SU-DHL-6 (cell line): Measurements from ENCODE around the gene PTPN21.

Source experiments
- H2AFZ ChIP-seq: fragments of 200-600 bp; sonication (generic); 2 replicates; pipeline ENCODE4 v1.6.1; 2014; ENCODE audit warnings: low read depth, mild to moderate bottlenecking, moderate library complexity, mixed read lengths, antibody characterized with exemption, low read length; ENCODE audit not compliant: severe bottlenecking
- H3F3A ChIP-seq: fragments of 200-600 bp; shearing (Covaris generic); 2 replicates; pipeline ENCODE4 v1.6.0; 2016; ENCODE audit warnings: antibody characterized with exemption, mild to moderate bottlenecking; ENCODE audit not compliant: insufficient read depth
- H3K27ac ChIP-seq: fragments of 200-600 bp; sonication (generic); 2 replicates; pipeline ENCODE4 v1.5.1; 2016; ENCODE audit warnings: low read depth, mild to moderate bottlenecking, low read length, moderate library complexity, mixed read lengths
- H3K27me3 ChIP-seq: fragments of 200-600 bp; sonication (generic), shearing (Covaris generic); 2 replicates; pipeline ENCODE4 v1.6.0; 2014; ENCODE audit warnings: mild to moderate bottlenecking, low read length
- H3K36me3 ChIP-seq: fragments of 200-600 bp; sonication (generic); 2 replicates; pipeline ENCODE4 v1.6.1; 2014; ENCODE audit warnings: mild to moderate bottlenecking, low read length, mixed read lengths
- H3K4me2 ChIP-seq: fragments of 300-600, 200-600 bp; shearing (Covaris generic), sonication (generic); 2 replicates; pipeline ENCODE4 v1.6.0; 2014; ENCODE audit warnings: low read length, low read depth, mild to moderate bottlenecking; ENCODE audit not compliant: poor library complexity, severe bottlenecking
- H3K4me3 ChIP-seq: fragments of 200-600 bp; sonication (generic); 2 replicates; pipeline ENCODE4 v1.5.1; 2014; ENCODE audit warnings: antibody characterized with exemption, low read length, mild to moderate bottlenecking, mixed read lengths; ENCODE audit not compliant: insufficient read depth, poor library complexity, severe bottlenecking
- H3K79me2 ChIP-seq: fragments of 200-600 bp; sonication (generic); 2 replicates; pipeline ENCODE4 v1.6.1; 2014; ENCODE audit warnings: mild to moderate bottlenecking, low read length, moderate library complexity; ENCODE audit not compliant: insufficient read depth
- H3K9ac ChIP-seq: fragments of 200-600 bp; sonication (generic); 2 replicates; pipeline ENCODE4 v1.7.0; 2014; ENCODE audit warnings: mild to moderate bottlenecking, low read length
- H3K9me2 ChIP-seq: fragments of 200-600 bp; sonication (generic); replicated peaks from 2 replicates; pipeline ENCODE4 v1.6.1; 2014; ENCODE audit warnings: low read length; ENCODE audit not compliant: insufficient read depth
- H3K9me3 ChIP-seq: fragments of 200-600 bp; sonication (generic); 2 replicates; pipeline ENCODE4 v1.6.1; 2014; ENCODE audit warnings: low read length, mixed read lengths; ENCODE audit not compliant: insufficient read depth
- H4K20me1 ChIP-seq: fragments of 200-600 bp; sonication (generic); 2 replicates; pipeline ENCODE4 v1.6.1; 2014; ENCODE audit warnings: low read depth, mild to moderate bottlenecking, antibody characterized with exemption, low read length, moderate library complexity, mixed read lengths
- EZH2phosphoT487 ChIP-seq: fragments of 200-600 bp; sonication (generic), shearing (Covaris generic); conservative IDR thresholded peaks from 2 replicates; pipeline ENCODE4 v1.6.1; 2018; ENCODE audit warnings: mild to moderate bottlenecking, antibody characterized with exemption, low read length, moderate library complexity, mixed read lengths
- TF ChIP-seq, protein P1 (sequence below): fragments of 200-600 bp; sonication (generic); IDR thresholded peaks from one replicate; pipeline ENCODE4 v1.5.1; 2017; ENCODE audit warnings: antibody characterized with exemption, mild to moderate bottlenecking, low read length, moderate library complexity; ENCODE audit not compliant: insufficient read depth, poor library complexity, severe bottlenecking

The PTPN21 gene

DNA sequence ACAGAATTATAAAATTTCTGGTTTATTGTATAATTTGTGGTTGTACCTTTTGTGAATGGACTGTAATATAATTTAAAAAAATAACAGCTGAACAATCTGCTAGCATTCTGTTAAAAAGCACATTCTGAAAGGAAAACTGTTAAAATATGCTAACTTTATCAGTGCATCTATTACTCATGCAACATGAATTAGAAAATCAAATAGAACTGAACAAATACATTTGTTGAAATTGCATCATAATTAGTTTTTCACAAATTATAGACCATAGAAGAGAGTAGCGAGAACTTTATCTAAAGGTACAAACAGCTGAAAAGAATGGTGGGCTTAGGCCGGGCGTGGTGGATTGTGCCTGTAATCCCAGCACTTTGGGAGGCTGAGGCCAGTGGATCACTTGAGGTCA is 33.0 kb downstream of the PTPN21 start:
- Histone ChIP-seq H3K79me2 (no peaks in the 10 kb centered on the region), H3K9me2 (no peaks in the 10 kb centered on the region), H3F3A (no peaks in the 10 kb centered on the region), H3K27me3 (no peaks in the 10 kb centered on the region), H2AFZ (no peak overlapping the region), H3K27ac (no peak overlapping the region), H3K9me3 (no peaks in the 10 kb centered on the region), H3K36me3 (no peaks in the 10 kb centered on the region), H3K4me2 (no peak overlapping the region), H4K20me1 (no peaks in the 10 kb centered on the region), H3K4me3 (no peak overlapping the region), H3K9ac (no peak overlapping the region)
- TF ChIP-seq, protein P1, sequence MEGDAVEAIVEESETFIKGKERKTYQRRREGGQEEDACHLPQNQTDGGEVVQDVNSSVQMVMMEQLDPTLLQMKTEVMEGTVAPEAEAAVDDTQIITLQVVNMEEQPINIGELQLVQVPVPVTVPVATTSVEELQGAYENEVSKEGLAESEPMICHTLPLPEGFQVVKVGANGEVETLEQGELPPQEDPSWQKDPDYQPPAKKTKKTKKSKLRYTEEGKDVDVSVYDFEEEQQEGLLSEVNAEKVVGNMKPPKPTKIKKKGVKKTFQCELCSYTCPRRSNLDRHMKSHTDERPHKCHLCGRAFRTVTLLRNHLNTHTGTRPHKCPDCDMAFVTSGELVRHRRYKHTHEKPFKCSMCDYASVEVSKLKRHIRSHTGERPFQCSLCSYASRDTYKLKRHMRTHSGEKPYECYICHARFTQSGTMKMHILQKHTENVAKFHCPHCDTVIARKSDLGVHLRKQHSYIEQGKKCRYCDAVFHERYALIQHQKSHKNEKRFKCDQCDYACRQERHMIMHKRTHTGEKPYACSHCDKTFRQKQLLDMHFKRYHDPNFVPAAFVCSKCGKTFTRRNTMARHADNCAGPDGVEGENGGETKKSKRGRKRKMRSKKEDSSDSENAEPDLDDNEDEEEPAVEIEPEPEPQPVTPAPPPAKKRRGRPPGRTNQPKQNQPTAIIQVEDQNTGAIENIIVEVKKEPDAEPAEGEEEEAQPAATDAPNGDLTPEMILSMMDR, result no peak
- TF ChIP-seq EZH2phosphoT487, result no peak

DNA sequence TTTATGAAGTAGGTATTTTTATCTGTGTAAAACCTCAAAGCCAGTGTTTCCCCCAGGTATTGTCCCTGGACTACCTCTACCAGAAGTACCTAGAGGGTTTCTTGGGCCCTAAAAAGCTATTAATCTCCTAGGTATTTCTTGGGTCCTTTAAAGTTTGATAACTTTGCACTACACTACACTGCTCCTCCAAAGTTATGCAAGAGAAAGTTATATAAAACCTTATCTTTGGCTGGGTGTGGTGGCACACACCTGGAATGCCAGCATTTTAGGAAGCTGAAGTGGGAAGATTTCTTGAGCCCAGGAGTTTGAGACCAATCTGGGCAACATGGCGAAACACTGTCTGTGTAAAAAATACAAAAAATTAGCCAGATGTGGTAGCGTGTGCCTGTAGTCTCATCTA is 34.9 kb downstream of the PTPN21 start:
- Histone ChIP-seq H3K27ac (no peak overlapping the region), H2AFZ (no peak overlapping the region), H3K9me3 (no peaks in the 10 kb centered on the region), H3K9me2 (no peaks in the 10 kb centered on the region), H3F3A (no peaks in the 10 kb centered on the region), H3K36me3 (no peaks in the 10 kb centered on the region), H3K4me2 (no peak overlapping the region), H3K79me2 (no peaks in the 10 kb centered on the region), H4K20me1 (no peaks in the 10 kb centered on the region), H3K27me3 (no peaks in the 10 kb centered on the region), H3K9ac (no peak overlapping the region), H3K4me3 (no peak overlapping the region)
- no peak for TF ChIP-seq EZH2phosphoT487

- TF ChIP-seq, protein P1, result no peak
- TF ChIP-seq EZH2phosphoT487, result no peak
- no peaks in the 10 kb centered on the region for H3K36me3 ChIP-seq
- H4K20me1 ChIP-seq, result no peaks in the 10 kb centered on the region
- no peak overlapping the region for H2AFZ ChIP-seq
- no peaks in the 10 kb centered on the region for H3F3A ChIP-seq
- no peaks in the 10 kb centered on the region for H3K9me2 ChIP-seq
- H3K9ac ChIP-seq, result no peak overlapping the region
- no peak overlapping the region for H3K4me3 ChIP-seq
- H3K4me2 ChIP-seq, result no peak overlapping the region
- H3K27ac ChIP-seq, result no peak overlapping the region
- no peaks in the 10 kb centered on the region for H3K79me2 ChIP-seq
- H3K9me3 ChIP-seq, result no peaks in the 10 kb centered on the region
- no peaks in the 10 kb centered on the region for H3K27me3 ChIP-seq
These were observed 36.0 kb downstream of the PTPN21 start for GRCh38 chr14:88518592-88519512.

- H3K9me2 ChIP-seq, result no peaks in the 10 kb centered on the region
- TF ChIP-seq, protein P1, result no peak
- TF ChIP-seq EZH2phosphoT487, result no peak
- H3K9ac ChIP-seq, result no peak overlapping the region
- H3K27me3 ChIP-seq, result no peaks in the 10 kb centered on the region
- no peaks in the 10 kb centered on the region for H4K20me1 ChIP-seq
- H3K4me3 ChIP-seq, result no peak overlapping the region
- no peak overlapping the region for H3K27ac ChIP-seq
- no peaks in the 10 kb centered on the region for H3F3A ChIP-seq
- no peak overlapping the region for H3K4me2 ChIP-seq
- H2AFZ ChIP-seq, result no peak overlapping the region
- no peaks in the 10 kb centered on the region for H3K36me3 ChIP-seq
- H3K9me3 ChIP-seq, result no peaks in the 10 kb centered on the region
- no peaks in the 10 kb centered on the region for H3K79me2 ChIP-seq
These were observed 37.9 kb downstream of the PTPN21 start for GRCh38 chr14:88516861-88517357.
